AG04450 (cell line): ENCODE results near the gene SAMD4A. TPM values are rescaled to one million over a fixed set of nuclear protein-coding genes. Genes with fewer than 3 reads are reported as not detected.

Source experiments
- CTCF ChIA-PET: fragments of 300-600, 350-600 bp; formaldehyde crosslinking; extraction: SDS; loops from one replicate; lab custom pipeline; 2022; ENCODE audit warnings: antibody characterized with exemption, inconsistent platforms; lab: Charles Lee
- POLR2A ChIA-PET: fragments of 350-600 bp; formaldehyde crosslinking; extraction: SDS; loops from one replicate; lab custom pipeline; 2021; ENCODE audit warnings: antibody characterized with exemption, inconsistent platforms; lab: Yijun Ruan, JAX
- DNase-seq: peaks from one replicate; pipeline ENCODE4 v3.0.0-alpha.2; 2011; ENCODE audit warnings: low read depth, low spot score
- H3K27ac ChIP-seq: one replicate; pipeline ENCODE4 v1.5.1; 2012; ENCODE audit warnings: low read depth, low read length, control low read depth
- H3K27me3 ChIP-seq: one replicate; pipeline ENCODE4 v1.6.0; 2012; ENCODE audit warnings: low read length; ENCODE audit not compliant: control insufficient read depth, insufficient read depth
- H3K4me3 ChIP-seq: 2 replicates; pipeline ENCODE4 v1.5.1; 2011; ENCODE audit warnings: mild to moderate bottlenecking, low read depth, low read length, control low read depth
- H3K9me3 ChIP-seq: 2 replicates; pipeline ENCODE4 v1.5.1; 2012; ENCODE audit warnings: low read length; ENCODE audit not compliant: control insufficient read depth, insufficient read depth
- CTCF ChIP-seq: IDR thresholded peaks from 2 replicates; pipeline ENCODE4 v1.5.1; 2011; ENCODE audit warnings: low read depth, low read length, control low read depth, inconsistent platforms
- polyA plus RNA-seq: library from polyadenylated mRNA; depleted of rRNA; stranded (reverse); fragments of >200 nt; gene quantifications from 2 replicates; pipeline ENCODE4 v1.2.3, GENCODE V29; 2011

The SAMD4A gene
- polyA plus RNA-seq, 1 experiment: 12.7 TPM

- no peak overlapping the region for H3K4me3 ChIP-seq
- POLR2A ChIA-PET: no interaction called here
- DNase-seq: no peak
- no peaks in the 10 kb centered on the region for H3K9me3 ChIP-seq
- no peaks in the 10 kb centered on the region for H3K27me3 ChIP-seq
- TF ChIP-seq CTCF: no peak
- no peak overlapping the region for H3K27ac ChIP-seq
- CTCF ChIA-PET: interaction anchor here (1.6 kb wide), 1 partner anchor 236 kb away, joined by 6 read pairs; no protein-coding TSS in a partner anchor
Measured at GRCh38 chr14:54538055-54538454, 28.9 kb upstream of the SAMD4A start.

- no peak for DNase-seq
- CTCF ChIA-PET: no interaction called here
- Histone ChIP-seq H3K4me3 (no peak overlapping the region), H3K27ac (no peak overlapping the region), H3K27me3 (no peaks in the 10 kb centered on the region), H3K9me3 (no peaks in the 10 kb centered on the region; the same call in 1 of the 2 replicates)
- TF ChIP-seq CTCF: no peak
- POLR2A ChIA-PET: no interaction called here
Measured at GRCh38 chr14:54547583-54547982, 19.3 kb upstream of the SAMD4A start.

GRCh38 chr14:54548491-54548890, 18.4 kb upstream of the SAMD4A start:
- no peak overlapping the region for H3K4me3 ChIP-seq
- H3K27me3 ChIP-seq: no peaks in the 10 kb centered on the region
- CTCF ChIA-PET: interaction anchor here (0.9 to 1.0 kb wide), 2 partner anchors 16 to 257 kb away, joined by 3 to 4 read pairs; no protein-coding TSS in a partner anchor
- TF ChIP-seq CTCF: no peak
- H3K9me3 ChIP-seq: no peaks in the 10 kb centered on the region; the same call in 1 of the 2 replicates
- DNase-seq: no peak
- POLR2A ChIA-PET: no interaction called here
- H3K27ac ChIP-seq: no peak overlapping the region

GRCh38 chr14:54549862-54550261, 17.1 kb upstream of the SAMD4A start:
- POLR2A ChIA-PET: interaction anchor here (0.5 to 0.8 kb wide), 2 partner anchors 26 to 168 kb away, joined by 3 to 6 read pairs; no protein-coding TSS in a partner anchor
- TF ChIP-seq CTCF: no peak

GRCh38 chr14:54550514-54550913, 16.4 kb upstream of the SAMD4A start:
- CTCF ChIA-PET: interaction anchor here (0.9 to 2.1 kb wide), 5 partner anchors 14 to 256 kb away, joined by 3 to 15 read pairs (median 3); no protein-coding TSS in a partner anchor
- TF ChIP-seq CTCF: no peak

More at GRCh38 chr14:54549862-54550261, 17.1 kb upstream of the SAMD4A start:
- CTCF ChIA-PET: interaction anchor here (0.9 to 2.1 kb wide), 4 partner anchors 14 to 256 kb away, joined by 3 to 15 read pairs (median 3); no protein-coding TSS in a partner anchor
- H3K9me3 ChIP-seq: no peaks in the 10 kb centered on the region
- H3K27ac ChIP-seq: no peak overlapping the region
- no peaks in the 10 kb centered on the region for H3K27me3 ChIP-seq
- no peak for DNase-seq
- no peak overlapping the region for H3K4me3 ChIP-seq

More at GRCh38 chr14:54550514-54550913, 16.4 kb upstream of the SAMD4A start:
- no peak overlapping the region for H3K27ac ChIP-seq
- no peak overlapping the region for H3K4me3 ChIP-seq
- DNase-seq: no peak
- POLR2A ChIA-PET: interaction anchor here (0.5 to 0.8 kb wide), 2 partner anchors 26 to 167 kb away, joined by 3 to 6 read pairs; no protein-coding TSS in a partner anchor
- H3K27me3 ChIP-seq: no peaks in the 10 kb centered on the region
- H3K9me3 ChIP-seq: no peaks in the 10 kb centered on the region
